ENCODE data around the gene OSMR. TPM values are rescaled to one million over a fixed set of nuclear protein-coding genes. Genes with fewer than 3 reads are reported as not detected.

OSMR gene
- polyA plus RNA-seq, 2 donors: 4.6 to 7.6 TPM

DNA sequence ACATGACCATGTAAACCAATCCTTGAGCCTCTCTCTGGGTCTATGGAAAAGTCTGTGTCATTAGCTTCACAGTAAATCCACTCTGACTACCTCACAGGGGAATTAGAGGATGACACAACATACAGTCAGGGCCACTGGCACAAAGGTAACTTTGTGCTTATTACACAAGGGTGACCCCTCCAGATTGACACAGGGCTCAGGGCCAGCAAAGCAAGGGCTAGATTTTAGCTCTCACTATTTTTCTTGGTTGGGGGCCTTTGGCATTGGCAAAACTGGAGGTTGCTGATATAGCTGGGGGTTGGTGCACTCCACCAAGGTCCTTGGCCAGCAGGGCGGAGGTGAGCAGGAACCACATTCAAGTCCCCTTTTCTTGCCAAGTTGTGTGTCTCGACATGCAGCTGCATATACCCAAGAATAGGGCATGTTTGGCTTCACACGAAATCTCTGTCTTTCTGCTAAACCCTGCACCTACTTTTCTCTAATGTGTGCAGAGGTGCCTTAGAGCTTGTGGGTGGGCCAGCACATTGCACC lies 15.2 kb upstream of the OSMR start:
- H3K27me3 ChIP-seq (ENCODE audit: control insufficient read depth in 1 of 2, insufficient read depth in 2 of 2, low read length in 2 of 2): no peaks in the 10 kb centered on the region
- 53 to 58% methylated on average over 3 of the region's 3 CpGs for WGBS, 2 donors
- H3K4me1 ChIP-seq (ENCODE audit: control insufficient read depth in 2 of 2, insufficient read depth in 2 of 2, low read length in 1 of 2): no peaks in the 10 kb centered on the region
- H3K4me3 ChIP-seq (ENCODE audit: low read depth in 1 of 2, low read length in 2 of 2): no peak overlapping the region
- H3K27ac ChIP-seq (ENCODE audit: low read depth in 2 of 2, low read length in 1 of 2): peak overlapping the region; percentile 17 to 70
- no peaks in the 10 kb centered on the region for H3K9me3 ChIP-seq (ENCODE audit: control insufficient read depth in 2 of 2, insufficient read depth in 1 of 2, low read depth in 1 of 2, low read length in 1 of 2)
- H3K36me3 ChIP-seq (ENCODE audit: control insufficient read depth in 2 of 2, insufficient read depth in 2 of 2, low read length in 1 of 2): no peaks in the 10 kb centered on the region

DNA sequence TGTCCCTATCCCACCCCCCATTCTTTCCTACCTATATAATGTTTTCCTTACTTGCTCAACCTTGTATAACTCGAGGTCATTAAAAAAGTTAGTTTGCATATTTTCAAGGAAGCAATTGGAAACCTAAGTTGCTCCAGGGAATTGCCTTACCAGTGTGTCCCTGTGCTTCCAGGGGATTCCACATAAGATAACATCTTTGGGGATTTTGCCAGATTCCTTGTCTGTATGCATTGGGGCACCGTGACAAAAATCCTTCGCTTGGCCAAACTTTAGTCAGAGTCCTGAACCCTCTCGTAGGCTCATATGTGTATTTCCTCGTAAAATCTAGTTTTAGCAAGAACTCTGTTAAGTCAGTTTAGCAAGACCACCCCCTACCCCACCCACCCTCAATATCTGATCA lies 14.7 kb upstream of the OSMR start:
- Histone ChIP-seq H3K4me3 (ENCODE audit: low read depth in 1 of 2, low read length in 2 of 2) (no peak overlapping the region), H3K27ac (ENCODE audit: low read depth in 2 of 2, low read length in 1 of 2) (peak overlapping the region; percentile 17 to 41), H3K4me1 (ENCODE audit: control insufficient read depth in 2 of 2, insufficient read depth in 2 of 2, low read length in 1 of 2) (no peaks in the 10 kb centered on the region), H3K36me3 (ENCODE audit: control insufficient read depth in 2 of 2, insufficient read depth in 2 of 2, low read length in 1 of 2) (no peaks in the 10 kb centered on the region), H3K27me3 (ENCODE audit: control insufficient read depth in 1 of 2, insufficient read depth in 2 of 2, low read length in 2 of 2) (no peaks in the 10 kb centered on the region), H3K9me3 (ENCODE audit: control insufficient read depth in 2 of 2, insufficient read depth in 1 of 2, low read depth in 1 of 2, low read length in 1 of 2) (no peaks in the 10 kb centered on the region)
- 46 to 58% methylated on average over 5 of the region's 5 CpGs for WGBS, 2 donors

DNA sequence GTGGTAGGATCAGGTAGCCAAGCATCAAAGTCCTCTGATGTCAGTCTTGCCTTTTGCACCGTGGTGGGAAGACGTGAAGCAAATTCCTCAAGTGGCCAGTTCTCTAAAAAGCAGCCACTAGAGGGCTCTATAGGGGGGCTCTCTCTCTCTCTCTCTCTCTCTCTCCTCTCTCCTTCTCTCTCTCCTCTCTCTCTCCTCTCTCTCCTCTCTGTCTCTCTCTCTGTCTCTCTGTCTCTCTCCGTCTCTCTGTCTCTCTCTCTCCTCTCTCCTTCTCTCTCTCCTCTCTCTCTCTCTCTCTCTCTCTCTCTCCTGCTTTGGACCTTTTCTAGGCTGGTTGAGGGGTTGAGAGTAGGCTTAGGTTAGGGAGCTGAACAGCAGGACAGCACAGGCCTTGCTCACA lies 13.9 kb upstream of the OSMR start:
- Histone ChIP-seq H3K36me3 (ENCODE audit: control insufficient read depth in 2 of 2, insufficient read depth in 2 of 2, low read length in 1 of 2) (no peaks in the 10 kb centered on the region), H3K27ac (ENCODE audit: low read depth in 2 of 2, low read length in 1 of 2) (peak overlapping the region in 1 of 2 donors; percentile 44), H3K4me1 (ENCODE audit: control insufficient read depth in 2 of 2, insufficient read depth in 2 of 2, low read length in 1 of 2) (no peaks in the 10 kb centered on the region), H3K4me3 (ENCODE audit: low read depth in 1 of 2, low read length in 2 of 2) (no peak overlapping the region), H3K27me3 (ENCODE audit: control insufficient read depth in 1 of 2, insufficient read depth in 2 of 2, low read length in 2 of 2) (no peaks in the 10 kb centered on the region), H3K9me3 (ENCODE audit: control insufficient read depth in 2 of 2, insufficient read depth in 1 of 2, low read depth in 1 of 2, low read length in 1 of 2) (no peaks in the 10 kb centered on the region)
- 39 to 52% methylated on average over 3 of the region's 3 CpGs for WGBS, 2 donors

DNA sequence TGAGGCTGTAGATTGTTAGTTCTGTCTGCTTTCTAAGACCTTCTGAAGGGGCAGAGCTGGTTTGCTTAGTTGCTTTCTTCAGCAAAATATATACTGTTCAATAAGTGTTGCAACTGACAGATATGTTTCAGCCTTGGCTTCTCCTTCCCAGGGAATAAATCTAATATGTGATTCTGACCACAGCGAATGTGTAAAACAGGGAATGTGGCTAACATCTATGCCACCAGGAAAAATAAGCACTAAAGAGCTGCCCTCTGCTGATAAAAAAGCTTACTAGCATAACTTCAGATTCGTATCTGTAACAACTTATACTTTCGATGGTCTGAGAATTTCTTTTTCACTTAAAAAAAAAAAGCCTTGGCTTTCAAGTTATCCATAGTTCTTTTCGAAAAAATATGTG lies 13.0 kb upstream of the OSMR start:
- Histone ChIP-seq H3K4me1 (ENCODE audit: control insufficient read depth in 2 of 2, insufficient read depth in 2 of 2, low read length in 1 of 2) (no peaks in the 10 kb centered on the region), H3K9me3 (ENCODE audit: control insufficient read depth in 2 of 2, insufficient read depth in 1 of 2, low read depth in 1 of 2, low read length in 1 of 2) (no peaks in the 10 kb centered on the region)
- WGBS, 2 donors: 87 to 89% methylated on average over 4 of the region's 4 CpGs

DNA sequence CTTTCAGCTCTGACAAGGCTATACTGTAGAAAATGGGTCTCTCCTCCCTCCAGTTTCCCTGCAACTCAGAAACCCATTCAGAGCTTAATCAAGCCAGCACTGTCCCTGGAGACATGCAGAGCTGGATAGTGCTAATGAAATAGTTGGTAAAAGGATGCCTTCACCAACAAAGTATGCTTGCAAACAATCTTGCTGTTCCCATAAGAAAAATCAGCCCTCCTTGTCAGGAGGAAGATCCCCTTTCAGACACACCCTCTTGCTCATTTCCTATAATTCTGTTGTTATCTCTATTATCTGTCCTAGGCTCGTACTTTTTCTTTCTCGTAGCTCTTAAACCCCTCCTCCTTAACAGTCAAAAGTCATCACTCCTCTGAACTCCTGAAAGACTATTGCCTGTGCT lies 9.9 kb upstream of the OSMR start:
- Histone ChIP-seq H3K27me3 (ENCODE audit: control insufficient read depth in 1 of 2, insufficient read depth in 2 of 2, low read length in 2 of 2) (no peaks in the 10 kb centered on the region), H3K9me3 (ENCODE audit: control insufficient read depth in 2 of 2, insufficient read depth in 1 of 2, low read depth in 1 of 2, low read length in 1 of 2) (no peaks in the 10 kb centered on the region), H3K36me3 (ENCODE audit: control insufficient read depth in 2 of 2, insufficient read depth in 2 of 2, low read length in 1 of 2) (no peaks in the 10 kb centered on the region), H3K4me3 (ENCODE audit: low read depth in 1 of 2, low read length in 2 of 2) (no peak overlapping the region), H3K4me1 (ENCODE audit: control insufficient read depth in 2 of 2, insufficient read depth in 2 of 2, low read length in 1 of 2) (no peaks in the 10 kb centered on the region), H3K27ac (ENCODE audit: low read depth in 2 of 2, low read length in 1 of 2) (no peak overlapping the region)
- 51 to 60% methylated on average over 2 of the region's 2 CpGs for WGBS, 2 donors

More for the DNA sequence above, 13.0 kb upstream of the OSMR start:
- Histone ChIP-seq H3K27ac (ENCODE audit: low read depth in 2 of 2, low read length in 1 of 2) (no peak overlapping the region), H3K4me3 (ENCODE audit: low read depth in 1 of 2, low read length in 2 of 2) (no peak overlapping the region), H3K27me3 (ENCODE audit: control insufficient read depth in 1 of 2, insufficient read depth in 2 of 2, low read length in 2 of 2) (no peaks in the 10 kb centered on the region), H3K36me3 (ENCODE audit: control insufficient read depth in 2 of 2, insufficient read depth in 2 of 2, low read length in 1 of 2) (no peaks in the 10 kb centered on the region)

DNA sequence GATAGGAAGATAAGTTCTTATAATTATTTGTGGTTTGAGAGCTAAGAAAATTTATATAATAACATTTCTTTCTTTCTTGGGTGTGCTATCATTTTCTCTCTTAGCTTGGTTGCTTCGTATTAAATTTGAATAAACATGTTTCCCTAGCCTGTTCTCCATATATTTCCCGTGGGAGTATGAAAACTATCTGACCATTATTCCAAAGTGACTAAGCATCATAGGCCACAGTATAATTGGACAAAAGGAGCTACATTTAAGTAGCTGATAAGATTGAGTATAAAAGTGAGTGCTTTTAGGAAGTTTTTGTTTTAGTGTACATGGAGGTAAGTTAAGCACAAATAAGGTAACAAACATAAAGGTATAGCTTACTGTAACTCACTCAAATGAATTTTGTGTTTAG lies 8.4 kb upstream of the OSMR start:
- Histone ChIP-seq H3K4me3 (ENCODE audit: low read depth in 1 of 2, low read length in 2 of 2) (no peak overlapping the region), H3K4me1 (ENCODE audit: control insufficient read depth in 2 of 2, insufficient read depth in 2 of 2, low read length in 1 of 2) (no peaks in the 10 kb centered on the region), H3K36me3 (ENCODE audit: control insufficient read depth in 2 of 2, insufficient read depth in 2 of 2, low read length in 1 of 2) (no peaks in the 10 kb centered on the region), H3K27me3 (ENCODE audit: control insufficient read depth in 1 of 2, insufficient read depth in 2 of 2, low read length in 2 of 2) (no peaks in the 10 kb centered on the region), H3K27ac (ENCODE audit: low read depth in 2 of 2, low read length in 1 of 2) (no peak overlapping the region), H3K9me3 (ENCODE audit: control insufficient read depth in 2 of 2, insufficient read depth in 1 of 2, low read depth in 1 of 2, low read length in 1 of 2) (peaks cover 0 to 2% of the 10 kb centered on the region in 2 donors)
- 69 to 81% methylated on average over 2 of the region's 2 CpGs for whole genome bisulfite sequencing, 2 donors

DNA sequence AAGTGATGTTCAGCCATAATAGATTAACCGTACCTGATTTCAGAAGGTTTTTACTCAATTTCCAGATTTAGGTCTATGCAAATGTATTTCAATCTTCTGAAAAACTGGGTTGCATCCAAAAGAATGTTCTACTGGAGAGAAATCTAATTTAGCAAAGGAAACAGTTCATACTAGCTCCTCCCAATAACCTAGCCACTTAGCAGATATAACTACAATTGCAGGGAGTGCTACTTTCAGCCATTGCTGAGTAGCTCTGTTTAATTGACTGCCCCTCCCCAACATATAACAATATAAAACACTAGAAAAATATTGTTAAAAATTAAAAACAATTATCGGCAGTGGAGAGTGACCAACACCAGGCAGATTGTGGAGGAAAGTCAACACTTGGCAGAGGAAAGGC lies 7.9 kb upstream of the OSMR start:
- H3K9me3 ChIP-seq (ENCODE audit: control insufficient read depth in 2 of 2, insufficient read depth in 1 of 2, low read depth in 1 of 2, low read length in 1 of 2): peaks cover 0 to 2% of the 10 kb centered on the region in 2 donors
- H3K27ac ChIP-seq (ENCODE audit: low read depth in 2 of 2, low read length in 1 of 2): no peak overlapping the region
- H3K36me3 ChIP-seq (ENCODE audit: control insufficient read depth in 2 of 2, insufficient read depth in 2 of 2, low read length in 1 of 2): no peaks in the 10 kb centered on the region
- no peaks in the 10 kb centered on the region for H3K27me3 ChIP-seq (ENCODE audit: control insufficient read depth in 1 of 2, insufficient read depth in 2 of 2, low read length in 2 of 2)
- WGBS, 2 donors: 68 to 94% methylated on average over 2 of the region's 2 CpGs
- H3K4me1 ChIP-seq (ENCODE audit: control insufficient read depth in 2 of 2, insufficient read depth in 2 of 2, low read length in 1 of 2): no peaks in the 10 kb centered on the region
- H3K4me3 ChIP-seq (ENCODE audit: low read depth in 1 of 2, low read length in 2 of 2): no peak overlapping the region

DNA sequence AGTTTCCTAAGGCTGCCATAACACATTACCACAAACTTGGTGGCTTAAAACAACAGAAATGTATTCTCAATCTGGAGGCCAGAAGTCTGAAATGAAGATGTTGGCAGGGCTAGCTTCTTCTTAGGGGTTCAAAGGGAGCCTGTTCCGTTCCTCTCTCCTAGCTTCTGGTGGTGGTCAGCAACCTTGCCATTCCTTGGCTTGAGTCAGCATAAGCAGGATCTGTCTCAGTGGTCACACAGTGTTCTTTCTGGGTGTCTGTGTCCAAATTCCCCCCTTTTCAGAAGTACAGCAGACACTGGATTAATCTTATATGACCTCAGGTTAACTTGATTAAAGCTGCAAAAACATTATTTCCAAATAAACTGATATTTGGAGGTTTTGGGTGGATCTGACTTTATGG lies 2.1 kb upstream of the OSMR start:
- peaks cover 0 to 5% of the 10 kb centered on the region in 2 donors for H3K4me1 ChIP-seq (ENCODE audit: control insufficient read depth in 2 of 2, insufficient read depth in 2 of 2, low read length in 1 of 2)
- peaks cover 0 to 2% of the 10 kb centered on the region in 2 donors for H3K9me3 ChIP-seq (ENCODE audit: control insufficient read depth in 2 of 2, insufficient read depth in 1 of 2, low read depth in 1 of 2, low read length in 1 of 2)
- no peaks in the 10 kb centered on the region for H3K36me3 ChIP-seq (ENCODE audit: control insufficient read depth in 2 of 2, insufficient read depth in 2 of 2, low read length in 1 of 2)
- H3K27me3 ChIP-seq (ENCODE audit: control insufficient read depth in 1 of 2, insufficient read depth in 2 of 2, low read length in 2 of 2): no peaks in the 10 kb centered on the region
- 86 to 90% methylated on average over 1 of the region's 1 CpG for WGBS, 2 donors
- no peak overlapping the region for H3K4me3 ChIP-seq (ENCODE audit: low read depth in 1 of 2, low read length in 2 of 2)
- H3K27ac ChIP-seq (ENCODE audit: low read depth in 2 of 2, low read length in 1 of 2): no peak overlapping the region

DNA sequence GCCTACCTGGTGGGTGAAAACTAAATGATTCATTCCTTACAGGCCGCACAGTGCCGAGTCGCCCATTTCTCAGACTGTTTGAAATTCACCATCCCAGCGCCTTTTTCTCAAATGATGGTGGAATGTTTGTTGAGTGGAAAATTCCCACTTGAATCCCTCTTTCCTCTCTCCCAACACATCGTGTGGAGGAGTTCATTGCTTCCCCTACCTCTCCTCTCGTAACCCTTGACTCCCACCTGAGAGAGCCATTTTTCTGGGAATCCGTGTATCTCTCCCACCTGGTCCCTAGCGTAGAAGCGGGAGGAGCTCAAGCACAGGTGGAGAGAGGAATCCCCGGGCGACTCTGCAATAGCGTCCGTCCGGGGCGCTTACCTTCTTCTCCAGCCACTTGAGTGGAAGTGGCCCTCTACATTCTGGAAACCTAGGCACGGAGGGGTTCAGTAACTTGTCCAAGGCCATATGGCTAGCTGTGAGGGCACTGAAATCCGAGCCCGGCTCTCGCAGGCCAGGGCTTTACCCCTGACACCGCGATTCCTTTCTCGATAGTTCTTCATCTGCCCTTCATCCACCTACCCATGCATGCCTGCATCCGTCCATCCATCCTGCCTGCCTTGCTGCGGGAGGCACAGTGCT lies 683 bp downstream of the OSMR start:
- peaks cover 0 to 5% of the 10 kb centered on the region in 2 donors for H3K4me1 ChIP-seq (ENCODE audit: control insufficient read depth in 2 of 2, insufficient read depth in 2 of 2, low read length in 1 of 2)
- peak overlapping the region; percentile 66 to 75 for H3K4me3 ChIP-seq (ENCODE audit: low read depth in 1 of 2, low read length in 2 of 2)
- 11 to 18% methylated on average over 24 of the region's 24 CpGs for WGBS, 2 donors
- H3K27ac ChIP-seq (ENCODE audit: low read depth in 2 of 2, low read length in 1 of 2): peak overlapping the region; percentile 89 to 92
- no peaks in the 10 kb centered on the region for H3K27me3 ChIP-seq (ENCODE audit: control insufficient read depth in 1 of 2, insufficient read depth in 2 of 2, low read length in 2 of 2)
- peaks cover 0 to 3% of the 10 kb centered on the region in 2 donors for H3K36me3 ChIP-seq (ENCODE audit: control insufficient read depth in 2 of 2, insufficient read depth in 2 of 2, low read length in 1 of 2)
- H3K9me3 ChIP-seq (ENCODE audit: control insufficient read depth in 2 of 2, insufficient read depth in 1 of 2, low read depth in 1 of 2, low read length in 1 of 2): peaks cover 0 to under 1% of the 10 kb centered on the region in 2 donors
